Measurements from ENCODE around the gene SLIT3. TPM values are rescaled to one million over a fixed set of nuclear protein-coding genes. Genes with fewer than 3 reads are reported as not detected.

The SLIT3 gene
- total RNA-seq, 1 experiment from 2014 or later: not detected

- Histone ChIP-seq H3K4me1 (replicated peaks; ENCODE audit: insufficient read depth) (no peaks in the 10 kb centered on the region), H3K27me3 (ENCODE audit: insufficient read depth, low read depth) (0 out of 2 replicates have a peak, but pooled peaks cover 5% of the 10 kb centered on the region), H3F3A (ENCODE audit: insufficient read depth, low read depth) (no peaks in the 10 kb centered on the region), H3K4me3 (no peak overlapping the region), H3K9me2 (ENCODE audit: insufficient read depth) (no peaks in the 10 kb centered on the region), H3K27ac (no peak overlapping the region), H4K20me1 (ENCODE audit: insufficient read depth) (no peaks in the 10 kb centered on the region), H3K4me2 (no peak overlapping the region), H3K36me3 (ENCODE audit: low read depth) (no peaks in the 10 kb centered on the region), H3K9me3 (ENCODE audit: insufficient read depth, low read depth) (no peaks in the 10 kb centered on the region), H2AFZ (no peak overlapping the region), H3K79me2 (ENCODE audit: low read depth) (no peaks in the 10 kb centered on the region)
- no peak for DNase-seq
- TF ChIP-seq EZH2 (IDR thresholded peaks at IDR 0.05; ENCODE audit: low read depth) (no peak), CTCF (conservative IDR thresholded peaks at IDR 0.05) (no peak)
- BruUV-seq (replicated peaks): no TSS peak
- POLR2A ChIA-PET (ENCODE audit: unreplicated experiment): no interaction called here
- CTCF ChIA-PET: no interaction called here
- intact Hi-C loops (cut with micrococcal nuclease; ENCODE audit: unreplicated experiment): loop anchor here (10.0 kb wide), 2 partner anchors 186 to 406 kb away; partner anchors contain the start of gene RARS1
These were observed 629.9 kb downstream of the SLIT3 start for GRCh38 chr5:168670881-168671575.

GRCh38 chr5:168669668-168670378 is 631.1 kb downstream of the SLIT3 start:
- ChIA-PET CTCF (no interaction called here), POLR2A (ENCODE audit: unreplicated experiment) (no interaction called here)
- intact Hi-C loops (cut with micrococcal nuclease; ENCODE audit: unreplicated experiment): loop anchor here (10.0 kb wide), 2 partner anchors 185 to 405 kb away; partner anchors contain the start of gene RARS1
- Histone ChIP-seq H3K9me2 (ENCODE audit: insufficient read depth) (no peaks in the 10 kb centered on the region), H3K36me3 (ENCODE audit: low read depth) (no peaks in the 10 kb centered on the region), H3F3A (ENCODE audit: insufficient read depth, low read depth) (no peaks in the 10 kb centered on the region), H4K20me1 (ENCODE audit: insufficient read depth) (no peaks in the 10 kb centered on the region), H3K79me2 (ENCODE audit: low read depth) (no peaks in the 10 kb centered on the region), H3K4me2 (no peak overlapping the region), H2AFZ (no peak overlapping the region), H3K4me3 (no peak overlapping the region), H3K9me3 (ENCODE audit: insufficient read depth, low read depth) (no peaks in the 10 kb centered on the region), H3K4me1 (replicated peaks; ENCODE audit: insufficient read depth) (no peaks in the 10 kb centered on the region), H3K27me3 (ENCODE audit: insufficient read depth, low read depth) (0 out of 2 replicates have a peak, but pooled peaks cover 4% of the 10 kb centered on the region), H3K27ac (no peak overlapping the region)
- DNase-seq: no peak
- BruUV-seq (replicated peaks): no TSS peak
- TF ChIP-seq CTCF (conservative IDR thresholded peaks at IDR 0.05) (no peak), EZH2 (IDR thresholded peaks at IDR 0.05; ENCODE audit: low read depth) (no peak)

GRCh38 chr5:168669156-168669555 is 631.8 kb downstream of the SLIT3 start:
- Histone ChIP-seq H3K4me1 (replicated peaks; ENCODE audit: insufficient read depth) (no peaks in the 10 kb centered on the region), H2AFZ (no peak overlapping the region), H3K79me2 (ENCODE audit: low read depth) (no peaks in the 10 kb centered on the region), H3K9me2 (ENCODE audit: insufficient read depth) (no peaks in the 10 kb centered on the region), H3K27me3 (ENCODE audit: insufficient read depth, low read depth) (0 out of 2 replicates have a peak, but pooled peaks cover 4% of the 10 kb centered on the region), H3K27ac (no peak overlapping the region), H3K4me3 (no peak overlapping the region), H3F3A (ENCODE audit: insufficient read depth, low read depth) (no peaks in the 10 kb centered on the region), H4K20me1 (ENCODE audit: insufficient read depth) (no peaks in the 10 kb centered on the region), H3K9me3 (ENCODE audit: insufficient read depth, low read depth) (no peaks in the 10 kb centered on the region), H3K4me2 (no peak overlapping the region), H3K36me3 (ENCODE audit: low read depth) (no peaks in the 10 kb centered on the region)
- intact Hi-C loops (cut with micrococcal nuclease; ENCODE audit: unreplicated experiment): no loop called here
- CTCF ChIA-PET: no interaction called here
- no peak for DNase-seq
- no TSS peak for BruUV-seq (replicated peaks)
- POLR2A ChIA-PET (ENCODE audit: unreplicated experiment): no interaction called here
- TF ChIP-seq CTCF (conservative IDR thresholded peaks at IDR 0.05) (no peak), EZH2 (IDR thresholded peaks at IDR 0.05; ENCODE audit: low read depth) (no peak)

All from PC-9 (cell line).